IMR-90 (cell line): ENCODE results near the gene TMEM129. TPM values are rescaled to one million over a fixed set of nuclear protein-coding genes. Genes with fewer than 3 reads are reported as not detected.

Experiments
- ATAC-seq: fragments of 200-7000 bp; cut with Tn5 transposase; 2 replicates; pipeline ENCODE4 v1.9.1; 2020; ENCODE audit warnings: low read depth, mild to moderate bottlenecking, moderate library complexity
- BruUV-seq: library from RNA; stranded (reverse); fragments of 400-500 nt; replicated peaks from 2 replicates; lab custom pipeline; 2021; lab: Mats Ljungman, UMichigan
- CTCF ChIA-PET: fragments of 300-600 bp; formaldehyde crosslinking; extraction: SDS; loops from one replicate; lab custom pipeline; 2021; ENCODE audit warnings: antibody characterized with exemption; lab: Yijun Ruan, JAX
- POLR2A ChIA-PET: fragments of 300-600 bp; sonication (Branson Sonifier 250); formaldehyde crosslinking; loops from one replicate; lab custom pipeline; 2022; ENCODE audit warnings: antibody characterized with exemption; ENCODE audit not compliant: unreplicated experiment; lab: Charles Lee
- DNase-seq: peaks from one replicate; pipeline ENCODE4 v3.0.0; 2013
- H2AFZ ChIP-seq: replicated peaks from 2 replicates; pipeline ENCODE3; 2013; ENCODE audit warnings: low read length, mild to moderate bottlenecking; ENCODE audit not compliant: poor library complexity
- H2AK5ac ChIP-seq: 2 replicates; pipeline ENCODE4 v1.6.1; 2013; ENCODE audit warnings: low read depth, low read length, inconsistent platforms
- H2AK9ac ChIP-seq: replicated peaks from 2 replicates; pipeline ENCODE3; 2013; ENCODE audit warnings: mild to moderate bottlenecking, low read depth, low read length, moderate library complexity; ENCODE audit not compliant: poor library complexity
- H2BK120ac ChIP-seq: 2 replicates; pipeline ENCODE4 v1.6.1; 2013; ENCODE audit warnings: low read depth, low read length, inconsistent platforms
- H2BK15ac ChIP-seq: 3 replicates; pipeline ENCODE4 v1.6.1; 2013; ENCODE audit warnings: low read depth, low read length, inconsistent platforms
- H2BK20ac ChIP-seq: 2 replicates; pipeline ENCODE4 v1.6.1; 2013; ENCODE audit warnings: low read depth, mild to moderate bottlenecking, inconsistent platforms, low read length, moderate library complexity
- H2BK5ac ChIP-seq: 2 replicates; pipeline ENCODE4 v1.6.1; 2013; ENCODE audit warnings: mild to moderate bottlenecking, low read depth, low read length, inconsistent platforms; ENCODE audit not compliant: poor library complexity, severe bottlenecking
- H3K14ac ChIP-seq: replicated peaks from 2 replicates; pipeline ENCODE4 v1.6.1; 2013; ENCODE audit warnings: low read depth, low read length, inconsistent platforms
- H3K18ac ChIP-seq: 2 replicates; pipeline ENCODE4 v1.6.1; 2013; ENCODE audit warnings: low read depth, low read length, control low read depth
- H3K23ac ChIP-seq: 2 replicates; pipeline ENCODE4 v1.6.1; 2013; ENCODE audit warnings: low read depth, low read length, inconsistent platforms
- H3K27ac ChIP-seq: 2 replicates; pipeline ENCODE4 v1.5.1; 2013; ENCODE audit warnings: mild to moderate bottlenecking, control low read depth, low read length; ENCODE audit not compliant: insufficient read depth
- H3K27me3 ChIP-seq: 2 replicates; pipeline ENCODE4 v1.6.1; 2013; ENCODE audit warnings: low read length; ENCODE audit not compliant: control insufficient read depth, insufficient read depth
- H3K36me3 ChIP-seq: 2 replicates; pipeline ENCODE4 v1.6.1; 2013; ENCODE audit warnings: low read length, mixed read lengths; ENCODE audit not compliant: control insufficient read depth, insufficient read depth
- H3K4ac ChIP-seq: 2 replicates; pipeline ENCODE4 v1.6.1; 2013; ENCODE audit warnings: low read depth, low read length, inconsistent platforms
- H3K4me1 ChIP-seq: 2 replicates; pipeline ENCODE4 v1.6.1; 2013; ENCODE audit warnings: low read length, mixed read lengths; ENCODE audit not compliant: control insufficient read depth, insufficient read depth
- H3K4me2 ChIP-seq: 2 replicates; pipeline ENCODE4 v1.6.1; 2013; ENCODE audit warnings: low read depth, mild to moderate bottlenecking, control low read depth, low read length, moderate library complexity
- H3K4me3 ChIP-seq: 2 replicates; pipeline ENCODE4 v1.5.1; 2013; ENCODE audit warnings: low read depth, mild to moderate bottlenecking, control low read depth, low read length, moderate library complexity; ENCODE audit not compliant: insufficient read depth
- H3K56ac ChIP-seq: 2 replicates; pipeline ENCODE4 v1.6.1; 2013; ENCODE audit warnings: low read length, inconsistent platforms; ENCODE audit not compliant: insufficient read depth; ENCODE audit errors: extremely low read depth
- H3K79me1 ChIP-seq, 2 experiments: 2 replicates each; pipeline ENCODE4 v1.6.1; 2013; ENCODE audit warnings: low read length in 2 of 2, inconsistent platforms in 1 of 2, low read depth in 1 of 2
- H3K9ac ChIP-seq: 2 replicates; pipeline ENCODE4 v1.6.1; 2013; ENCODE audit warnings: low read depth, low read length, control low read depth
- H3K9me1 ChIP-seq: 2 replicates; pipeline ENCODE4 v1.6.1; 2013; ENCODE audit warnings: low read length, inconsistent platforms; ENCODE audit not compliant: insufficient read depth
- H3K9me3 ChIP-seq: 2 replicates; pipeline ENCODE4 v1.6.1; 2013; ENCODE audit warnings: low read length; ENCODE audit not compliant: control insufficient read depth, insufficient read depth
- H4K20me1 ChIP-seq: 2 replicates; pipeline ENCODE4 v1.6.1; 2013; ENCODE audit warnings: low read length, inconsistent platforms; ENCODE audit not compliant: insufficient read depth
- H4K5ac ChIP-seq: 2 replicates; pipeline ENCODE4 v1.6.1; 2013; ENCODE audit warnings: mild to moderate bottlenecking, low read depth, low read length, control low read depth
- H4K8ac ChIP-seq, 2 experiments: 2 replicates each; pipeline ENCODE4 v1.6.1; 2013; ENCODE audit warnings: low read depth in 2 of 2, low read length in 2 of 2, control low read depth in 1 of 2, inconsistent platforms in 1 of 2
- H4K91ac ChIP-seq: 2 replicates; pipeline ENCODE4 v1.6.1; 2013; ENCODE audit warnings: low read depth, low read length, inconsistent platforms; ENCODE audit not compliant: insufficient read depth
- BHLHE40 ChIP-seq: fragments of 150-350 bp; IDR thresholded peaks from 2 replicates; pipeline ENCODE4 v1.6.1; 2016; ENCODE audit warnings: mild to moderate bottlenecking, low read depth, low read length
- CEBPB ChIP-seq: IDR thresholded peaks from 2 replicates; pipeline ENCODE4 v1.6.1; 2012; ENCODE audit warnings: low read depth, low read length, improper control_type of control experiment
- CHD1 ChIP-seq: IDR thresholded peaks from 2 replicates; pipeline ENCODE4 v1.6.1; 2012; ENCODE audit warnings: low read depth, low read length, improper control_type of control experiment
- CTCF ChIP-seq: conservative IDR thresholded peaks from 2 replicates; pipeline ENCODE4 v1.5.1; 2012; ENCODE audit warnings: mild to moderate bottlenecking, low read depth, low read length, improper control_type of control experiment
- FOS ChIP-seq: fragments of 150-350 bp; IDR thresholded peaks from 2 replicates; pipeline ENCODE4 v1.6.1; 2016; ENCODE audit warnings: low read depth, low read length
- MAFK ChIP-seq: IDR thresholded peaks from 2 replicates; pipeline ENCODE4 v1.6.1; 2012; ENCODE audit warnings: low read depth, low read length, improper control_type of control experiment
- MAZ ChIP-seq: IDR thresholded peaks from 2 replicates; pipeline ENCODE4 v1.6.1; 2012; ENCODE audit warnings: low read depth, mild to moderate bottlenecking, low read length, improper control_type of control experiment, moderate library complexity, borderline replicate concordance
- MXI1 ChIP-seq: IDR thresholded peaks from 2 replicates; pipeline ENCODE4 v1.6.1; 2012; ENCODE audit warnings: low read depth, mild to moderate bottlenecking, low read length, moderate library complexity, borderline replicate concordance
- NFE2L2 ChIP-seq: fragments of 150-350 bp; IDR thresholded peaks from 2 replicates; pipeline ENCODE4 v1.6.1; 2016; ENCODE audit warnings: low read depth, mild to moderate bottlenecking, low read length
- POLR2A ChIP-seq: IDR thresholded peaks from 2 replicates; pipeline ENCODE4 v1.6.1; 2012; ENCODE audit warnings: mild to moderate bottlenecking, low read depth, low read length
- RAD21 ChIP-seq: IDR thresholded peaks from 2 replicates; pipeline ENCODE4 v1.6.1; 2012; ENCODE audit warnings: low read length, improper control_type of control experiment
- RFX5 ChIP-seq: IDR thresholded peaks from 2 replicates; pipeline ENCODE4 v1.8.0; 2012; ENCODE audit warnings: low read depth, mild to moderate bottlenecking, low read length, moderate library complexity
- SMC3 ChIP-seq: fragments of 150-350 bp; IDR thresholded peaks from 2 replicates; pipeline ENCODE4 v1.6.1; 2016; ENCODE audit warnings: low read depth, mild to moderate bottlenecking, antibody characterized with exemption, low read length, moderate library complexity
- USF2 ChIP-seq: fragments of 150-350 bp; IDR thresholded peaks from 2 replicates; pipeline ENCODE4 v1.6.1; 2017; ENCODE audit warnings: mild to moderate bottlenecking, antibody characterized with exemption, low read length, low read depth
- WGBS, 2 experiments: methylation state at CpG; one replicate each; pipeline versions ENCODE4 v1.1.5 to v1.1.7; 2013; ENCODE audit warnings: missing lambda C conversion rate in 2 of 2; ENCODE audit not compliant: insufficient read length in 1 of 2; ENCODE audit errors: extremely low coverage in 2 of 2; 5-methylcytosine and 5-hydroxymethylcytosine counted together
- dilution Hi-C: fragments of 300-500 bp; cut with HindIII; formaldehyde crosslinking; loops from one replicate; pipeline ENCODE4 v1.14.3; 2018; ENCODE audit warnings: low sequenced_read_pairs; ENCODE audit not compliant: unreplicated experiment
- in situ Hi-C: fragments of 300-500 bp; cut with MboI; formaldehyde crosslinking; loops from 3 replicates; pipeline ENCODE4 v1.14.3; 2019; ENCODE audit warnings: low sequenced_read_pairs, inconsistent platforms, mixed read lengths
- intact Hi-C: fragments of 100-400 bp; cut with micrococcal nuclease; formaldehyde crosslinking; loops from 2 replicates; pipeline ENCODE4 v1.10.0; 2022
- polyA plus RNA-seq, 3 experiments: library from polyadenylated mRNA; depleted of rRNA; stranded (reverse); fragments of >200 nt; gene quantifications; 2 replicates each; pipeline ENCODE4 v1.2.3, GENCODE V29; 2012; ENCODE audit warnings: low replicate concordance in 1 of 3
- total RNA-seq: library from RNA; depleted of rRNA; stranded (reverse); fragments of >200 nt; gene quantifications from 2 replicates; pipeline ENCODE4 v1.2.3, GENCODE V29; 2012

TMEM129 gene
- total and polyA plus RNA-seq, 2 of the 4 experiments (the other 2 are of a cell fraction) = 6.6 to 26.6 TPM

- Histone ChIP-seq H4K5ac (no peak overlapping the region), H3K56ac (no peak overlapping the region)
- dilution Hi-C loops = no loop called here
Measured at GRCh38 chr4:1703867-1704266, 17.3 kb downstream of the TMEM129 start.

More at GRCh38 chr4:1703867-1704266, 17.3 kb downstream of the TMEM129 start:
- Histone ChIP-seq H3K9me3 (no peaks in the 10 kb centered on the region), H3K27ac (no peak overlapping the region), H2BK120ac (no peak overlapping the region), H3K27me3 (no peaks in the 10 kb centered on the region), H3K23ac (no peak overlapping the region), H3K4me2 (no peak overlapping the region), H4K91ac (no peak overlapping the region), H3K18ac (no peak overlapping the region), H2BK5ac (no peak overlapping the region), H3K4me1 (peaks cover 2% of the 10 kb centered on the region; the same call in 1 of the 2 replicates), H2AK9ac (no peak overlapping the region), H3K4ac (no peak overlapping the region), H3K36me3 (peaks cover 34% of the 10 kb centered on the region), H2BK15ac (no peak overlapping the region), H4K8ac (no peak overlapping the region), H2AK5ac (no peak overlapping the region), H3K14ac (no peak overlapping the region), H3K9me1 (peaks cover 3% of the 10 kb centered on the region; the same call in 1 of the 2 replicates), H3K79me1 (peaks cover 34 to 72% of the 10 kb centered on the region in 2 experiments), H3K9ac (no peak overlapping the region), H4K20me1 (peaks cover 65% of the 10 kb centered on the region), H3K4me3 (no peak overlapping the region), H2AFZ (no peak overlapping the region), H2BK20ac (no peak overlapping the region)
- ChIA-PET POLR2A (no interaction called here), CTCF (interaction anchor here (3.9 kb wide), 1 partner anchor 11 kb away, joined by 22 read pairs; no protein-coding TSS in a partner anchor)
- DNase-seq (no peak), ATAC-seq (no peak)
- in situ Hi-C loops (no loop called here), intact Hi-C loops (no loop called here)
- no TSS peak for BruUV-seq
- TF ChIP-seq USF2 (no peak), MAZ (no peak), MAFK (no peak), RAD21 (no peak), RFX5 (no peak), MXI1 (no peak), CHD1 (no peak), CTCF (no peak), CEBPB (no peak), BHLHE40 (no peak), SMC3 (no peak), FOS (no peak), NFE2L2 (no peak), POLR2A (no peak)
- WGBS, 2 experiments = no CpG with 5 or more reads among the region's 1 CpG
